Measurements from ENCODE around the gene GNA15.

- TF ChIP-seq CTCF (IDR thresholded peaks at IDR 0.05; ENCODE audit: low read length) (no peak), EZH2 (optimal IDR thresholded peaks at IDR 0.05; ENCODE audit: low read depth, low read length) (no peak)
Observed at GRCh38 chr19:3171894-3172672, 36.2 kb downstream of the GNA15 start.
